Psoas muscle (tissue), 8 donors: ENCODE results near the gene VASH1. TPM values are rescaled to one million over a fixed set of nuclear protein-coding genes. Genes with fewer than 3 reads are reported as not detected.

ENCODE experiments used
- ATAC-seq, 4 donors: fragments of 200-7000 bp; cut with Tn5 transposase; one replicate each; pipeline ENCODE4 v1.9.1; 2020; ENCODE audit warnings: moderate library complexity in 3 of 4, mild to moderate bottlenecking in 2 of 4
- DNase-seq, 2 donors: peaks; one replicate each; pipeline ENCODE4 v3.0.0-alpha.2; 2020
- H3K27ac ChIP-seq: fragments of 200-600 bp; one replicate; pipeline ENCODE4 v1.8.0; 2022
- H3K27me3 ChIP-seq, 3 donors: fragments of 200-600 bp in 1 of 3; one replicate each; pipeline versions ENCODE4 v1.6.1 to v1.8.0; 2013 to 2022; ENCODE audit warnings: low read length in 2 of 3, mild to moderate bottlenecking in 2 of 3, moderate library complexity in 1 of 3; ENCODE audit not compliant: insufficient read depth in 3 of 3
- H3K36me3 ChIP-seq, 2 donors: fragments of 200-600 bp in 1 of 2; one replicate each; pipeline versions ENCODE4 v1.6.1 to v1.8.0; 2013 to 2022; ENCODE audit warnings: low read depth in 1 of 2, mild to moderate bottlenecking in 1 of 2, moderate library complexity in 1 of 2; ENCODE audit not compliant: insufficient read depth in 1 of 2
- H3K4me1 ChIP-seq: fragments of 200-600 bp; one replicate; pipeline ENCODE4 v1.8.0; 2022
- H3K4me3 ChIP-seq: fragments of 200-600 bp; one replicate; pipeline ENCODE4 v1.8.0; 2022; ENCODE audit warnings: mild to moderate bottlenecking
- H3K9me3 ChIP-seq: fragments of 200-600 bp; one replicate; pipeline ENCODE4 v1.8.0; 2022
- WGBS, 3 donors: extraction: QIAGEN DNeasy Blood & Tissue Kit; methylation state at CpG; one replicate each; pipeline versions ENCODE4 v1.1.6 to v1.1.7; 2013; 5-methylcytosine and 5-hydroxymethylcytosine counted together
- intact Hi-C, 2 donors: fragments of 100-400 bp; cut with DNase I; formaldehyde crosslinking; loops; one replicate each; pipeline versions ENCODE4 v1.11.0 to v1.14.2; 2022
- polyA plus RNA-seq, 3 donors: library from polyadenylated mRNA; stranded (reverse); fragments of 200-250 nt; gene quantifications; one replicate each; pipeline ENCODE4 v1.2.3, GENCODE V29; 2013
- total RNA-seq, 4 donors: library from RNA; stranded (reverse); fragmentation: NEBNext Ultra II Directional in 2 of 4; extraction: Animal tissue kit (Norgen Biotek cat#: 25700) in 2 of 4; gene quantifications; one replicate each; pipeline versions ENCODE4 v1.2.1 to v1.2.4, GENCODE V29; 2021 to 2023
- TF ChIP-seq, protein P1 (sequence below): fragments of 200-600 bp; IDR thresholded peaks from one replicate; pipeline ENCODE4 v1.8.0; 2022; ENCODE audit warnings: antibody characterized with exemption
- donor health status: healthy with polysubstance abuse.
- donor health status: DM: no; HTN: no; CAD: no; lungs with moderate emphysema.
- donor health status: Bipolar disorder and iron deficiency.
- donor health status: healthy.
- donor health status: DM: yes; HTN: yes; CAD: no.
- donor health status: DM: no; HTN: no; CAD: no.
- donor health status: DM: no; HTN: no; CAD: no.
- donor health status: DM: yes; HTN: yes; CAD: no.

Gene VASH1
- total and polyA plus RNA-seq, 7 donors: 1.7 to 8.2 (median 4.0) TPM

- H3K36me3 ChIP-seq: peaks cover 0 to 8% of the 10 kb centered on the region in 2 donors
- DNase-seq: no peak
- WGBS, 3 donors: 77 to 81% (median 81%) methylated on average over 10 of the region's 10 CpGs
- TF ChIP-seq, protein P1, sequence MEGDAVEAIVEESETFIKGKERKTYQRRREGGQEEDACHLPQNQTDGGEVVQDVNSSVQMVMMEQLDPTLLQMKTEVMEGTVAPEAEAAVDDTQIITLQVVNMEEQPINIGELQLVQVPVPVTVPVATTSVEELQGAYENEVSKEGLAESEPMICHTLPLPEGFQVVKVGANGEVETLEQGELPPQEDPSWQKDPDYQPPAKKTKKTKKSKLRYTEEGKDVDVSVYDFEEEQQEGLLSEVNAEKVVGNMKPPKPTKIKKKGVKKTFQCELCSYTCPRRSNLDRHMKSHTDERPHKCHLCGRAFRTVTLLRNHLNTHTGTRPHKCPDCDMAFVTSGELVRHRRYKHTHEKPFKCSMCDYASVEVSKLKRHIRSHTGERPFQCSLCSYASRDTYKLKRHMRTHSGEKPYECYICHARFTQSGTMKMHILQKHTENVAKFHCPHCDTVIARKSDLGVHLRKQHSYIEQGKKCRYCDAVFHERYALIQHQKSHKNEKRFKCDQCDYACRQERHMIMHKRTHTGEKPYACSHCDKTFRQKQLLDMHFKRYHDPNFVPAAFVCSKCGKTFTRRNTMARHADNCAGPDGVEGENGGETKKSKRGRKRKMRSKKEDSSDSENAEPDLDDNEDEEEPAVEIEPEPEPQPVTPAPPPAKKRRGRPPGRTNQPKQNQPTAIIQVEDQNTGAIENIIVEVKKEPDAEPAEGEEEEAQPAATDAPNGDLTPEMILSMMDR: no peak
- peaks cover 0 to 1% (median 0%) of the 10 kb centered on the region in 3 donors for H3K27me3 ChIP-seq
- no peak overlapping the region for H3K4me3 ChIP-seq
- no peak overlapping the region for H3K27ac ChIP-seq
- ATAC-seq: no peak
- no peaks in the 10 kb centered on the region for H3K9me3 ChIP-seq
- H3K4me1 ChIP-seq: no peaks in the 10 kb centered on the region
- intact Hi-C loops: no loop called here
These were observed 15.4 kb downstream of the VASH1 start for GRCh38 chr14:76776428-76777251.

- peaks cover 0 to 19% of the 10 kb centered on the region in 2 donors for H3K36me3 ChIP-seq
- intact Hi-C loops: no loop called here
- H3K4me3 ChIP-seq: no peak overlapping the region
- ATAC-seq: no peak
- TF ChIP-seq, protein P1: no peak
- no peaks in the 10 kb centered on the region for H3K27me3 ChIP-seq
- no peak overlapping the region for H3K27ac ChIP-seq
- H3K4me1 ChIP-seq: peaks cover 5% of the 10 kb centered on the region
- 59 to 74% (median 69%) methylated on average over 8 to 9 of the region's 9 CpGs for WGBS, 3 donors
- no peak for DNase-seq
- H3K9me3 ChIP-seq: no peaks in the 10 kb centered on the region
These were observed 16.5 kb downstream of the VASH1 start for GRCh38 chr14:76777721-76778120.

DNA sequence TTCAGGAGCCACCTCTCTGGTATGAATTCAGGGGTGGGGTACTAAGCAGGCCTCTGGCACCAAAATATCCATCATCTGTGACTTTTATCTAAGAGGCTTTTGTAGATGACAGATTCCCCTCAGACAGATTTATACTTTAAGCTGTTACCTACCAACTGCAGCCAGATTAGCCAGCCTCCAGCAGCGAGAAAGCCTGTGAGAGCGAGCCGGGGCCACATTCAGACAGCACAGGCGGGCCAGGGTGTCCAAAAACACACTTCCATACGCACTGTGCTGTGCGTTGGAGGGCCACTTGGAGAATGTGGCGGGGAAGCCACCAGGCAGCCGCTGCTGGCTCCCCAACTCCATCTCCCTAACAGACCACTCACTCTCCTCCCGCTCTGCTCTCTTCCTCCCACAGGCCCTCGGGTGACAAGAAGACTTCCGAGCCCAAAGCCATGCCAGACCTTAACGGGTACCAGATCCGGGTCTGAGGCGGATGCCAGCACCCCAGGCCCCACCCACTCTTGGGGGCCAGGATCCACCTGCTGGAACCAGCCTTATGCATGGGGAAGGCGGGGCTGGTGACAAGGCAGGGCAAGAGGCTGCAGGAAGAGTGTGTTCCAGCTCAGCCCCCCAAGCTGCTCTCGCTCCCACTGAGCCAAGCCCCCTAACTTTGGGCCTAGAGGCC, 17.4 kb downstream of the VASH1 start:
- H3K27ac ChIP-seq: no peak overlapping the region
- WGBS, 3 donors: 77 to 80% (median 79%) methylated on average over 16 of the region's 16 CpGs
- TF ChIP-seq, protein P1: no peak
- ATAC-seq: no peak
- H3K9me3 ChIP-seq: no peaks in the 10 kb centered on the region
- intact Hi-C loops: no loop called here
- H3K27me3 ChIP-seq: no peaks in the 10 kb centered on the region
- peaks cover 5% of the 10 kb centered on the region for H3K4me1 ChIP-seq
- no peak overlapping the region for H3K4me3 ChIP-seq
- peaks cover 0 to 27% of the 10 kb centered on the region in 2 donors for H3K36me3 ChIP-seq
- DNase-seq: no peak

GRCh38 chr14:76779221-76780057, 18.2 kb downstream of the VASH1 start:
- Histone ChIP-seq H3K4me1 (peaks cover 7% of the 10 kb centered on the region), H3K27me3 (no peaks in the 10 kb centered on the region), H3K27ac (no peak overlapping the region), H3K9me3 (no peaks in the 10 kb centered on the region), H3K4me3 (no peak overlapping the region), H3K36me3 (peaks cover 0 to 30% of the 10 kb centered on the region in 2 donors)
- ATAC-seq: no peak
- TF ChIP-seq, protein P1: no peak
- intact Hi-C loops: loop anchor here in 1 of 2 donors (5.0 kb wide), 1 partner anchor 67 kb away; no protein-coding TSS in a partner anchor
- DNase-seq: no peak
- WGBS, 3 donors: 84 to 92% (median 90%) methylated on average over 7 of the region's 7 CpGs
